HG02885 (cell line): ENCODE data around the gene PLA2G4E.

Experiments used
- ATAC-seq: cut with Tn5 transposase; IDR thresholded peaks from one replicate; pipeline ENCODE4 v1.9.1; 2021; ENCODE audit warnings: mild to moderate bottlenecking; ENCODE audit not compliant: unreplicated experiment, poor library complexity

The PLA2G4E gene

GRCh38 chr15:41995476-41995855 lies 25.4 kb downstream of the PLA2G4E start:
- no peak for ATAC-seq

DNA sequence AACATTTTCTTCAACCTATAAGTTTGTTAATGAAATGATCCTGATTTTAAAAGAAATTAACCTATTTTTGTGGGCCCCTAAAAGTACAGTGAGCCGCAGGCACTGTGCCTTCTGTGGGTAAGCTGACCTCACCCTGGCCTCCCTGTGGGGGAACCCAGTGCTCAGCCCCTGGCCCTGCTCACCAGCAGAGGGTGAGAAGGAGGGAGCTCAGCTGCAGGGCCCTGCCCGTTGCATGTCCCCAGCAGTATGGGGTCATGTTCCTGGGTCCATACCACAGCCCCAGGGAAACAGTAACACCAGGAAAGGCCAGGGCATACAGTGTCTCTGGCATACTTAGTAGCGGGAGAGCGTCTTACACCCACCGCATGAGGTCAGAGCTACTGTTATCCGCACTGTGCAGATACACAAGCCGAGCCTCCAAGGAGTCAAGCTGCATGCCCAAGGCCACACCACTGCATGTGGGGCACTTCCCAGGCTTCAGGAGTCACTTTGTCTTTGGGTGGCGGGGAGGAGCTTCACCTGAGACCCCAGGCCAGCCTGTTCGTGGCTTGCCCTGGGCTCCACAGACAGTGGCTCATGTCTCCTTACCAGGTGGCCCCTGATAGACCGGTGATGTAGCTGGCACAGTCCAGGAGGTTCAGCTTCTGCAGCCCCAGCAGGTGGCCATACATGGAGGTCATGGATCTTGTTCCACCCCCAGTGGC lies 25.9 kb downstream of the PLA2G4E start:
- no peak for ATAC-seq

DNA sequence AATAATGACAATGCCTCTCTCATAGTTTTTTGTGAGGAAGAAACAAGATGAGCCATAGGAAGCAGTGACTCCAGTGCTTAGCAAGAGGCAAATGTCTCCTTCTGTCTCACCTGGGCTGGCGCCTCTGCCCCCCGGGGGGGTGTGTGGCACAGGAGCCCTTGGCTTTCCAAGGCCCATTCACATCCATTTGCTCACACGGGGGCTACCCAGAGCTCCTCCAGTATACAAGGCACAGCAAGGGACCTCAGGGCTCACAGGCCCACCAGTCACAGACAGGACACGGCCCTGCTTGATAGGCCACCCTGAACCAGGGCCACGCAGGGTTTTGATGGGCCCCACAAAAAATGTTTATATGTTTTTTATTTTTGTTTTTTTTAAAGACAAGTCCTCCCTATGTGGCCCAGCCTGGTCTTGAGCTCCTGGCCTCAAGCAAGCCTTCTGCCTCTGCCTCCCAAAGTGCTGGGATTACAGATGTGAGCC lies 26.6 kb downstream of the PLA2G4E start:
- ATAC-seq, result no peak

- ATAC-seq, result no peak
These were observed 27.2 kb downstream of the PLA2G4E start for GRCh38 chr15:41993472-41994170.

- no peak for ATAC-seq
These were observed 28.0 kb downstream of the PLA2G4E start for GRCh38 chr15:41992803-41993190.

DNA sequence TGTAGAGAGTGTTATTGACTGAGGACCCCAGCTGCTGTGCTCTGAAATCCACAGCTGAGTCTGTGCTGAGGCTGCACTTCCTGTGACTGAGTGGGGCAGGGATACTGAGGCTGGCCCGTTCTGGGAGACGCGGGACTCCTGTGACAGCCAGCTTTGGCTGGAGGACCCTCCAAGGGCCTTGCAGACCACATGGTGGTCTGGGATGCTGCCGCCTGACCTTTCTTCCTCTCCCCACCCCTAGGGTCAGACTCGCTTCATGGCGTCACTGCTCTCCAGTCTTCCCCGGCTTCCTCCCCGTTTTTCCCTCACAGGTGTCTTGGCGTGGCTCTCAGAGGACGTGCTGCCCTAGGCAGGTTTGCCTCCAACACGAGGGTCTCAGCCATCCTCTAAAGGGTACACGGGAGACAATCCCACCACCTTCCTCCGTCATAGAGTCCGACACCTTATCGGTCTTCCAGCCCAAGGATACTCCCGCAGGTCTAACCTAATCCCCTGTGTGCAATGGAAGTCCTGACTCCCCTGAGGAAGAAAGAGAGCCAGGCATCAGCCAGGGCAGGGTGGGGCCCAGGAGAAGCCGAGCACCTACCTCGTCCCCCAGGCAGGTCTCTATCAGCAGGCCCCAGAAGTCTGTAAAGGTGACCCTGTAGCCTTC lies 28.6 kb downstream of the PLA2G4E start:
- no peak for ATAC-seq

DNA sequence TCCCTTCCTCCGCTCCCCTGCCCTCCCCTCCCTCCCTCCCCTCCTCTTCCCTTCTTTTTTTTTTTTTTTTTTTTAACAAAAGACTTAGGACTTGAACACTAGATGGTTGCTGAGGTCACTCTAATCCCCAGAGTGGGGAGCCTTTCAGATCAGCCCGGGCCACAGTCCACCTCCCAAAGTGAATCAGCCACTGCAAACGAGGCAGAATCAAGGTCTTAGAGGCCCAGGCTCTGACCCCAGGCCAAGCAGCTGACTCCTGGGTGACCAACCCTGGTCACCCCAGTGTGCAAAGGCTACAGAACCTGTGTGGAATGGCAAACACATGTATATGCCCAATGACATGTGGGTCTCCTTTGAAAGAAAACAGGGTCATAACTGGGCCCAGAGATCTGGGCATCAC lies 30.2 kb downstream of the PLA2G4E start:
- no peak for ATAC-seq

GRCh38 chr15:41990243-41990605 lies 30.6 kb downstream of the PLA2G4E start:
- ATAC-seq, result no peak

GRCh38 chr15:41989573-41990242 lies 31.1 kb downstream of the PLA2G4E start:
- peak; percentile 62 for ATAC-seq

DNA sequence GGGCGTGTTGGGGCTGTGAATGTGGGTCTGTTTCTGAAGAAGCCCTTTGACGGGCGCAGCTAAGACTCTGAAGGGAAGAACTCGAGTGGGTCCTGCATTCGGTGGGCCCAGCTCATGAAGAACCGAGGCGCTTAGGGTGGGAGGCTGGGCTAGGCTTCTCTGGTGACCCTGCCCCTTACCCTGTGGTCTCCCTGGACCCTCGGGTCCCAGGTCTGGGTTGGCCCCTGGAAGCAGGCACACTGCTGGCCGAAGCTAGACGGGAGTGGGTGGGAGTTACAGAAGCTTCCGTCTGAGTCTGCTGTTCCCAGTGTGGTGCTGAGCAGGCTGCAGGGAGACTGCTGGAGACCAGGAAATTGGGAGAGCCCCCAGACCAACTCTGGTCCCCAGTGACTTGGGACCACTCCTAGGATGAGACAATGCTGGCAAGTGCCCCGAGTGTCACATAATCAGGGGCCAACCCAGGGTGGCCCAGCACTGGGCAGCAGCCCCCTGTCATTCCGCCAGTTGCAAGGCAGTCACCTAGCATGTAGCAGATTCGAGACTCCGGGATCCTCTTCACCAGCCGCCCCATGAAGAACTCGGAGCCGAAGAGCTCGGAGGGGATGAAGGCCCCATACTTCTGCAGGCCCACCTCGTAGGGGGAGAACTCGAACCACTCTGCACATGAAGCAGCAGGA lies 31.8 kb downstream of the PLA2G4E start:
- no peak for ATAC-seq

GRCh38 chr15:41987925-41988275 lies 32.9 kb downstream of the PLA2G4E start:
- ATAC-seq, result no peak

- no peak for ATAC-seq
These were observed 33.5 kb downstream of the PLA2G4E start for GRCh38 chr15:41987246-41987924.

DNA sequence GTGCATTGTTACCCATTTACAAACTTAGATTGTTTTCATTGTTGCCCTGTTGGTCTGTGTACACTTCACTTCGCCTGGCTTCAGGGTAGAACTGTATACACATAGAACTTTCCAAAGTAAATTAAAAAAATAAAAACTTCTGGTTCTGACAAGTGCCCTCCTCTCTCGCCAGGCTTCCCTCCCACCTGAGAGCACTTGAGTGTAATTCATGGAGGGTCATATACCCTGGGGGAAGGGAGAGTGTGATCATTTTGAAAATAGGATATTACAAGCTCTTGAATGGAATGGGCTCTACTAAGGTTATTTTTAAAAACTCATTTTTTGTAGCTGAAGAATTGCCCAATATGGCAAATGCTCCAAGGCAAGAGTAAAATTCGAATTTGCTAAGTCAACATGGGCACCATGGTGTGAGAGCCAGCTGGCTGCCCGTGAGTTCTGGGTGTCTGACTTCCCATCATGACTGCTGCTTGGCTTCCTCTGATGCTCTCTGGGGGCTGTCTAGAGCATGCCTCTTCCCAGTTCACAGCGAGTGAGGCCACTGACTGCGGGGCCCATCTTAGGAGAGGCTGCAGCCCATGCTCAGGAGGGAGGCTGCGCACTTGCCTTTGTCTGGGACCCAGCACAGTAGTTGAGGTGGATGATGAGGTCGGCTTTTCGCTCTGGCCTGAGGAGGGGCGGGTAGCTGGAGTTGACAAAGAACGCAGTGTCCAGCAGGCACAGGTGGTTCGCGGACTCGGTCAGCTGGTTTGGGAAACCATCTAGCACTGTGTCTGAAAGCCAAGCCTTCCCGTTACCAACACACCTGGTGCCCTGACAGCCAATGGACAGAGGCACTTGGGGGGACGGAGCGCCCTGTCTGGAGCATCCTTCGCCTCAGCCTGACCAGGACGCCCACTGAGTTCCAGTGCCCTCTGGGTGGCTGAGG lies 35.3 kb downstream of the PLA2G4E start:
- ATAC-seq, result no peak

- ATAC-seq, result no peak
These were observed 36.2 kb downstream of the PLA2G4E start for GRCh38 chr15:41984622-41985021.

GRCh38 chr15:41983621-41984571 lies 36.9 kb downstream of the PLA2G4E start:
- no peak for ATAC-seq

DNA sequence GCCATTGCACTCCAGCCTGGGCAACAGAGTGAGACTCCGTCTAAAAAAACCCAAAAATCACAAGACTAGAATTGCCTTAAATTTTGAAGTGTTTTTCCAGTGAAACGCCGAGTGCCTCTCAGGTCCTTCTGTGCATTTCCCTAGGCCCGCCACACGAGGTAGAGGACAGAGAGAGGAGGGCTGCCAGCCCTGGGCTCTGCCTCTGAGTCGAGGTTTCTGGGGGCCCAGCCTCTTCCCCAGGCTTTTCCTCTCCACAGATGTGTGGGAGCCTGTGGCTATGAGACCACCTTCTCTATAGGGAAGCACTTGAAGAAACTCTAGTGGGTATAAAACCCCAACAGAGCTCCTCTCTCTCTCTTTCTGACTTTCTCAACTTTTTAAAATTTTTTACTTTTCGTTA lies 37.6 kb downstream of the PLA2G4E start:
- ATAC-seq, result no peak

DNA sequence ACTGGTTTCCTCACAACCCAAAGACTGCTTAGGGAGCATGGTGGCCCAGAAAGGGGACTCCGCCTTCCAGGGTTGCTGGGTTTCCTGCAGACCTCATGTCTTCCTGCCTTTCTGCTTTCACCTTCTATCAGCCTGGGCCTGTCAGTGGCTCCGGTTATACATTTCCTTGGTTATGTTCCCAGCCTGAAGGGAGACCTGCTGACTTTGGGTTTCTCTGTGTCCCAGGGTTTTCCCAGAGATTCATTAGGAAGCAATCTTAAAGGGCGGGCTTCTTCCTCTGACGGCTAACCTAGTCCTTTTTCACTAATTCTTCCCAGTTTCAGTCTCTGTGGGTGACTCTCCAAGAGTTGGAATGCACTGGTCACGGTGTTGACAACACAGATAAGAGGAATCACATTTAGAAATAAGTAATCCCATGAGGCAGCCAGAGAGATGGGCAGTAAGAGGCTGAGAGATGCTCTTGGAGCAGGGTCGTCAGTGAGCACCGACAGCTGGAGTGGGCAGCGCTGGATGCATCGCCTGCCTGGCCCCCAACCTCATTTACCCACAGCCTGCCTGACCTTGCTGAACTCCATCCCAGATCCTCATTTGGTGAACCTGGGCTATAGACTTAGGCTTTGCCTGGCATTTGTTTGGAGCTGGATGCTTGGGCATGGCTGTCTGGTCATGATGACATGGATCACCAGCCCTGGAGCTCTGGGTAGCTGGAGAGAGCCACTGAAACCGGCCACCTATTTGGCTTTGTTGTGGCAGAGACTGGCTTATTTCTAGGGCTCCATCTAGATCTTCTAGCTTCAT lies 38.5 kb downstream of the PLA2G4E start:
- no peak for ATAC-seq
